GM12801 (cell line): ENCODE data around the gene KIF24.

Experiments used
- CTCF ChIP-seq: IDR thresholded peaks from one replicate; pipeline ENCODE4 v1.5.1; 2011; ENCODE audit warnings: control low read depth; ENCODE audit not compliant: insufficient read length; ENCODE audit errors: extremely low read depth

The KIF24 gene

DNA sequence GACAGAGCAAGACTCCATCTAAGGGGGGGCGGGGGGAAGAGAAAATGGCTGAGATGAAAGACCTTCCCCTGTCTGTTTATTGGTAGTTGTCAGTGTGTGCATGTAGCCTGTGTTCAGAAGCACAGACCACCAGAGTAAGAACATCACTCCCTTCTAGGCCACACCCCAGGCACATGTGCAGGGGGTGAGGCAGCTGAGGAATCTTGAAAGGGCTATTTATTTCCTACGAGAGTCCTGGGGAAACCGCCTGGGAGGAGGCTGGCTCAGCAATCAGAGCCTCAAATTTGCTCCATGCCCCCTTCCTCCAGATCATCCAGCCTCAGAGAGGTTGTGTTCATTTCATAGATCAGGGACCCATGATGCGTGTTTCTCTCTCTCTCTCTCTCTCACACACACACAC, 40.6 kb upstream of the KIF24 start:
- no peak for TF ChIP-seq CTCF

GRCh38 chr9:34366365-34366764, 37.3 kb upstream of the KIF24 start:
- TF ChIP-seq CTCF, result no peak

GRCh38 chr9:34365282-34365681, 36.2 kb upstream of the KIF24 start:
- TF ChIP-seq CTCF, result no peak

GRCh38 chr9:34363619-34364351, 34.7 kb upstream of the KIF24 start:
- no peak for TF ChIP-seq CTCF

GRCh38 chr9:34362614-34363214, 33.6 kb upstream of the KIF24 start:
- TF ChIP-seq CTCF, result no peak

DNA sequence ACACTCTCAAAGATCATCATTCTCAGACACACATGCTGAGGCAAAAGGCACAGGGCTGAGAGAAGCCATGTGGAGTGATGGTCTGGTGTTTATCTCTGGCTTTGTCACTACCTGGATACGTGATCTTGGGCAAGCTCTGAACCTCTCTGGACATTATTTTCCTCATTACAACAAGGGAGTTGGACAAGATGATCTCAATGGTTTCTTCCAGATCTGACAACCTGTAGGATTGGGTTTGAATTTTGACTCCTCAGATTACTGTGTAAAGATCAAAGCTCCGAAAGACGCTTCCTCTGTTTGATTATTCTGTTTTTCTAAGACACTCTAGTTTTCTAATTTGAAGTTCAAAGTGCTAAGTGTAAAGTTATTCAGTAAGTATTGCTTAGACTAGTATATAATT, 20.3 kb upstream of the KIF24 start:
- no peak for TF ChIP-seq CTCF

DNA sequence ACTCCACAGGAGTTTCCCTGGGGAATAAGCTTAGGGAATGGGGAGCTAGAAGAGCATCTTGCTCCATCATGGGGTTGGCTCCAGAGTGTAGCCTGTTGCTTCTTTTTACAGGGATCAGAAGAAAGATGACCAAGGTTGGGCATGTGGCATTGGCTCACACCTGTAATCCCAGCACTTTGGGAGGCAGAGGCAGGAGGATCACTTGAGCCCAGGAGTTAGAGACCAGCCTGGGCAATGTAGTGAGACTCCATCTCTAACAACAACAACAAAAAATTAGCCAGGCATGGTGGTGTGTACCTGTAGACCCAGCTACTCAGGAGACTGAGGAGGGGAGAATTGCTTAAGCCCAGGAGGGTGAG, 18.7 kb upstream of the KIF24 start:
- no peak for TF ChIP-seq CTCF
